Activated CD8-positive, alpha-beta T cell treated with anti-CD3 and anti-CD28 coated beads for 36 hours (primary cell): ENCODE data around the gene DDAH2. TPM values are rescaled to one million over a fixed set of nuclear protein-coding genes. Genes with fewer than 3 reads are reported as not detected.

Source experiments
- ATAC-seq: fragments of 200-7000 bp; cut with Tn5 transposase; one replicate; pipeline ENCODE4 v1.10.0; 2021; ENCODE audit warnings: mild to moderate bottlenecking, moderate library complexity
- CTCF ChIA-PET: fragments of 350-600 bp; sonication (Branson Sonifier 250); formaldehyde crosslinking; loops from one replicate; lab custom pipeline; 2021; ENCODE audit warnings: antibody characterized with exemption; lab: Charles Lee
- POLR2A ChIA-PET: fragments of 350-600 bp; sonication (Branson Sonifier 250); formaldehyde crosslinking; loops from one replicate; lab custom pipeline; 2021; ENCODE audit warnings: antibody characterized with exemption; lab: Charles Lee
- DNase-seq: peaks from one replicate; pipeline ENCODE4 v3.0.0-alpha.2; 2020
- H3K27ac Mint-ChIP-seq: one replicate; pipeline ENCODE4 v1.8.0; 2021; ENCODE audit warnings: mild to moderate bottlenecking, mixed read lengths
- H3K27me3 Mint-ChIP-seq: one replicate; pipeline ENCODE4 v1.8.0; 2021; ENCODE audit warnings: mixed read lengths
- H3K36me3 Mint-ChIP-seq: one replicate; pipeline ENCODE4 v1.8.0; 2021; ENCODE audit warnings: low read depth, mixed read lengths
- H3K4me1 Mint-ChIP-seq: one replicate; pipeline ENCODE4 v1.8.0; 2021; ENCODE audit warnings: low read depth, mixed read lengths
- H3K4me3 Mint-ChIP-seq: one replicate; pipeline ENCODE4 v1.8.0; 2021; ENCODE audit warnings: mild to moderate bottlenecking, moderate library complexity, mixed read lengths
- H3K9me3 Mint-ChIP-seq: one replicate; pipeline ENCODE4 v1.8.0; 2021; ENCODE audit warnings: mixed read lengths
- CTCF ChIP-seq: fragments of 200-600 bp; IDR thresholded peaks from one replicate; pipeline ENCODE4 v1.8.0; 2022; ENCODE audit warnings: antibody characterized with exemption, mild to moderate bottlenecking
- intact Hi-C: fragments of 100-400 bp; cut with micrococcal nuclease; formaldehyde crosslinking; loops from one replicate; pipeline ENCODE4 v1.10.0; 2022
- total RNA-seq, 2 experiments: library from RNA; stranded (reverse); gene quantifications; one replicate each; pipeline ENCODE4 v1.2.3, GENCODE V29; 2021

Gene DDAH2
- total RNA-seq, 2 experiments from 2014 or later: 6.3 to 6.9 TPM

- H3K4me1 Mint-ChIP-seq: peaks cover 38% of the 10 kb centered on the region
- no peaks in the 10 kb centered on the region for H3K9me3 Mint-ChIP-seq
- DNase-seq: peak; percentile 99
- H3K36me3 Mint-ChIP-seq: peaks cover 53% of the 10 kb centered on the region
- ATAC-seq: peak; percentile 83
- H3K4me3 Mint-ChIP-seq: peak within 1 kb of the TSS; percentile 97
- no peaks in the 10 kb centered on the region for H3K27me3 Mint-ChIP-seq
- POLR2A ChIA-PET: interaction anchor here (0.6 to 6.0 kb wide), 24 partner anchors 10 to 385 kb away, joined by 3 to 30 read pairs (median 5); partner anchors contain the start of genes BAG6, CSNK2B, DDAH2 and DDX39B
- peak within 1 kb of the TSS; percentile 97 for H3K27ac Mint-ChIP-seq
- CTCF ChIA-PET: interaction anchor here (0.8 to 9.9 kb wide), 9 partner anchors 11 to 90 kb away, joined by 3 to 59 read pairs (median 4); partner anchors contain the start of genes DDAH2 and HSPA1B
- intact Hi-C loops: loop anchor here (5.0 to 10.0 kb wide), 2 partner anchors 92 to 195 kb away; partner anchors contain the start of genes ATP6V1G2, DDX39B and NFKBIL1
- no peak for TF ChIP-seq CTCF
These were observed 10.7 kb upstream of the DDAH2 start, which contains the start of gene MSH5 for GRCh38 chr6:31739639-31740396. TSS of gene MSH5 (plus strand) at chr6:31740005. CDS start at chr6:31740467, 462 bp downstream.

- no peak for TF ChIP-seq CTCF
- peaks cover 51% of the 10 kb centered on the region for H3K4me1 Mint-ChIP-seq
- H3K36me3 Mint-ChIP-seq: peaks cover 58% of the 10 kb centered on the region
- no peaks in the 10 kb centered on the region for H3K9me3 Mint-ChIP-seq
- ChIA-PET POLR2A (interaction anchor here (0.6 to 6.0 kb wide), 25 partner anchors 10 to 1234 kb away, joined by 3 to 30 read pairs (median 4); partner anchors contain the start of genes BAG6, C6orf47, CSNK2B and DDX39B), CTCF (interaction anchor here (0.9 to 9.9 kb wide), 26 partner anchors 9 to 192 kb away, joined by 3 to 59 read pairs (median 4); partner anchors contain the start of genes ATP6V1G2, BAG6, DDAH2 and GPANK1)
- peak overlapping the region; percentile 97 for H3K4me3 Mint-ChIP-seq
- peak; percentile 10 for ATAC-seq
- DNase-seq: peak; percentile 83
- H3K27ac Mint-ChIP-seq: peak overlapping the region; percentile 93
- intact Hi-C loops: loop anchor here (5.0 to 10.0 kb wide), 2 partner anchors 94 to 193 kb away; partner anchors contain the start of genes ATP6V1G2, DDX39B and NFKBIL1
- no peaks in the 10 kb centered on the region for H3K27me3 Mint-ChIP-seq
These were observed 9.2 kb upstream of the DDAH2 start for GRCh38 chr6:31737991-31738979.

GRCh38 chr6:31737315-31737990, 8.4 kb upstream of the DDAH2 start:
- DNase-seq (peak; percentile 42), ATAC-seq (no peak)
- ChIA-PET CTCF (interaction anchor here (0.9 to 9.9 kb wide), 22 partner anchors 9 to 191 kb away, joined by 3 to 59 read pairs (median 5); partner anchors contain the start of genes ATP6V1G2, BAG6, DDAH2 and GPANK1), POLR2A (interaction anchor here (0.6 to 6.0 kb wide), 22 partner anchors 9 to 1235 kb away, joined by 3 to 30 read pairs (median 5); partner anchors contain the start of genes BAG6, C6orf47, CSNK2B and DDX39B)
- Mint-ChIP-seq H3K36me3 (peaks cover 54% of the 10 kb centered on the region), H3K4me1 (peaks cover 54% of the 10 kb centered on the region), H3K4me3 (peak overlapping the region; percentile 97), H3K9me3 (no peaks in the 10 kb centered on the region), H3K27ac (peak overlapping the region; percentile 93), H3K27me3 (no peaks in the 10 kb centered on the region)
- intact Hi-C loops: loop anchor here (5.0 to 10.0 kb wide), 2 partner anchors 95 to 193 kb away; partner anchors contain the start of genes ATP6V1G2, DDX39B and NFKBIL1
- no peak for TF ChIP-seq CTCF

GRCh38 chr6:31736768-31737314, 7.7 kb upstream of the DDAH2 start:
- intact Hi-C loops: loop anchor here (5.0 to 10.0 kb wide), 2 partner anchors 95 to 192 kb away; partner anchors contain the start of genes ATP6V1G2, DDX39B and NFKBIL1
- Mint-ChIP-seq H3K27ac (peak overlapping the region; percentile 93), H3K36me3 (peaks cover 56% of the 10 kb centered on the region), H3K27me3 (no peaks in the 10 kb centered on the region), H3K9me3 (no peaks in the 10 kb centered on the region), H3K4me1 (peaks cover 57% of the 10 kb centered on the region), H3K4me3 (peak overlapping the region; percentile 97)
- ATAC-seq: no peak
- DNase-seq: no peak
- ChIA-PET CTCF (interaction anchor here (0.8 to 9.9 kb wide), 11 partner anchors 8 to 140 kb away, joined by 3 to 59 read pairs (median 6); partner anchors contain the start of genes DDAH2 and LSM2), POLR2A (interaction anchor here (0.7 to 6.0 kb wide), 15 partner anchors 8 to 1235 kb away, joined by 3 to 24 read pairs (median 5); partner anchors contain the start of genes BAG6, C6orf47, DDX39B and HSPA1B)
- TF ChIP-seq CTCF: no peak
